Neuronal stem cell (in vitro differentiated cells): ENCODE measurements around the gene BRD1.

Source experiments
- DNase-seq: peaks from one replicate; pipeline ENCODE4 v3.0.0-alpha.2; 2013; ENCODE audit warnings: low spot score
- H2AFZ ChIP-seq: one replicate; pipeline ENCODE4 v1.6.1; 2013; ENCODE audit warnings: mild to moderate bottlenecking, low read length, inconsistent platforms
- H2AK5ac ChIP-seq: 2 replicates; pipeline ENCODE4 v1.6.1; 2013; ENCODE audit warnings: low read depth, mild to moderate bottlenecking, inconsistent platforms, low read length, moderate library complexity, mixed read lengths
- H2BK120ac ChIP-seq: 2 replicates; pipeline ENCODE4 v1.6.1; 2013; ENCODE audit warnings: low read depth, mild to moderate bottlenecking, inconsistent platforms, low read length, moderate library complexity, mixed read lengths
- H2BK12ac ChIP-seq: one replicate; pipeline ENCODE4 v1.6.1; 2013; ENCODE audit warnings: low read length, inconsistent platforms
- H2BK15ac ChIP-seq: 2 replicates; pipeline ENCODE4 v1.6.1; 2013; ENCODE audit warnings: mild to moderate bottlenecking, low read length, inconsistent platforms, mixed read lengths
- H2BK5ac ChIP-seq: one replicate; pipeline ENCODE4 v1.6.1; 2013; ENCODE audit warnings: inconsistent platforms, mild to moderate bottlenecking, low read length, moderate library complexity
- H3K14ac ChIP-seq: one replicate; pipeline ENCODE4 v1.6.1; 2013; ENCODE audit warnings: low read length, inconsistent platforms
- H3K18ac ChIP-seq: 2 replicates; pipeline ENCODE4 v1.6.1; 2013; ENCODE audit warnings: low read length, inconsistent platforms
- H3K23ac ChIP-seq: 2 replicates; pipeline ENCODE4 v1.6.1; 2013; ENCODE audit warnings: low read depth, mild to moderate bottlenecking, mixed read lengths, low read length, inconsistent platforms; ENCODE audit not compliant: poor library complexity
- H3K27ac ChIP-seq: replicated peaks from 3 replicates; pipeline ENCODE4 v1.5.1; 2013; ENCODE audit warnings: low read length, inconsistent platforms
- H3K27me3 ChIP-seq, 3 experiments: 2 replicates each; pipeline ENCODE4 v1.6.1; 2013; ENCODE audit warnings: low read length in 3 of 3, mild to moderate bottlenecking in 2 of 3, inconsistent platforms in 1 of 3, low read depth in 1 of 3, mixed read lengths in 1 of 3, moderate library complexity in 1 of 3; ENCODE audit not compliant: control insufficient read depth in 3 of 3, insufficient read depth in 3 of 3
- H3K36me3 ChIP-seq, 2 donors: replicated peaks in 1 of 2; 2 replicates each; pipeline ENCODE4 v1.6.1; 2013; ENCODE audit warnings: low read length in 2 of 2; ENCODE audit not compliant: control insufficient read depth in 2 of 2, insufficient read depth in 2 of 2
- H3K4ac ChIP-seq: 2 replicates; pipeline ENCODE4 v1.6.1; 2013; ENCODE audit warnings: inconsistent platforms, mild to moderate bottlenecking, low read length, moderate library complexity
- H3K4me1 ChIP-seq, 2 donors: 1 replicate in 1 of 2; 2 replicates in 1 of 2; pipeline ENCODE4 v1.6.1; 2013; ENCODE audit warnings: low read length in 2 of 2, low read depth in 1 of 2; ENCODE audit not compliant: control insufficient read depth in 2 of 2, insufficient read depth in 1 of 2
- H3K4me2 ChIP-seq: one replicate; pipeline ENCODE4 v1.6.1; 2013; ENCODE audit warnings: mild to moderate bottlenecking, low read length, inconsistent platforms; ENCODE audit not compliant: insufficient read depth, poor library complexity, severe bottlenecking
- H3K4me3 ChIP-seq, 2 donors: 2 replicates each; pipeline ENCODE4 v1.5.1; 2013; ENCODE audit warnings: low read length in 2 of 2, mild to moderate bottlenecking in 2 of 2, inconsistent platforms in 1 of 2, moderate library complexity in 1 of 2
- H3K79me1 ChIP-seq: one replicate; pipeline ENCODE4 v1.6.1; 2013; ENCODE audit warnings: low read depth, mild to moderate bottlenecking, inconsistent platforms, low read length, moderate library complexity
- H3K9ac ChIP-seq: one replicate; pipeline ENCODE4 v1.6.1; 2013; ENCODE audit warnings: mild to moderate bottlenecking, low read depth, low read length, inconsistent platforms; ENCODE audit not compliant: poor library complexity
- H3K9me3 ChIP-seq, 2 donors: replicated peaks in 1 of 2; 2 replicates each; pipeline versions ENCODE3 to v1.6.1; 2013; ENCODE audit warnings: low read length in 2 of 2, mild to moderate bottlenecking in 2 of 2, inconsistent platforms in 1 of 2, low read depth in 1 of 2, mixed read lengths in 1 of 2, moderate library complexity in 1 of 2; ENCODE audit not compliant: control insufficient read depth in 2 of 2, insufficient read depth in 1 of 2
- H4K8ac ChIP-seq: one replicate; pipeline ENCODE4 v1.6.1; 2013; ENCODE audit warnings: low read depth, mild to moderate bottlenecking, inconsistent platforms, low read length, moderate library complexity
- H4K91ac ChIP-seq: one replicate; pipeline ENCODE4 v1.6.1; 2013; ENCODE audit warnings: low read length, low read depth, mild to moderate bottlenecking, inconsistent platforms; ENCODE audit not compliant: poor library complexity
- WGBS, 2 donors: extraction: QIAGEN DNeasy Blood & Tissue Kit; methylation state at CpG; one replicate each; pipeline ENCODE4 v1.1.7; 2013; ENCODE audit warnings: missing lambda C conversion rate in 2 of 2, mixed read lengths in 1 of 2; ENCODE audit not compliant: insufficient read length in 2 of 2, insufficient replicate concordance in 1 of 2; ENCODE audit errors: extremely low coverage in 2 of 2; 5-methylcytosine and 5-hydroxymethylcytosine counted together

Gene BRD1

DNA sequence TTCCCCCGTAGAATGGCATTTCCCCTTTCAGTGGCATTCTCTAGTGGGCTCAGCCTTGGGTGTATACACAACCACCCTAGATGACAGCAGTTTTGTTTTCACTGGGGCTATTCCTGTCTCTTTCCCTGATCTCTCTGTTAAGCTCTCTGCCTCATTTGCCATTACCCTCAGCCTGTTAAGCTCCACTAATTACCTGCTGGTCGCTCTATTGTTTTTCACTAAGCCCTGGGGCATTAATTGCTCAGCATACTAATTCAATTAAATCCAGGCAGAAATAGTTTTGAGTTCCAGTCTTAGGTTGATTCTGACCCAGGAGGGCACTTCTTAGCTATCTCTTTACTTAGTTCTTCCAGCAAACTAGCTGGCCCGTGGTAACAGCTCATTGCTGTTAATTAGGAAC lies 80.0 kb downstream of the BRD1 start:
- H2BK12ac ChIP-seq = no peak overlapping the region

DNA sequence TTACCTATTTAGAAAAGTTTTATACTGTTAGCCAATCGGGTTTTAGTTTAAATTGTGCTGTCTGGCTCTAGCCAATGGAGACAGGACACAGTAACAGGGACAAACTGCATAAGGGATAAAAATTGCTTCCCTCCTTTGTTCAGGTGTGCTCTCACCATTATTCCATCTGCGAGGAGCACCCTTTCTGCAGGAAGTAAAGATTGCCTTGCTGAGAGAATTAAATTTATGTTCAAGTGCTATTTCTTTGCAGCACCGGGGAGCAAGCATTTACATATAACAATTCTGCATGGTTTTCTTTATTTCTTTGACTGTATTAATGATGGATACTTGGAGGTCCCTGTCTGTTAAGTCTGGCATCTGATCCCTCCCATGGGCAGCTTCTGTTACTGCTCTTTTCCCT lies 80.5 kb downstream of the BRD1 start:
- Histone ChIP-seq H3K27me3 (no peaks in the 10 kb centered on the region), H4K91ac (no peak overlapping the region), H3K4me2 (no peak overlapping the region), H2BK5ac (no peak overlapping the region), H3K27ac (no peak overlapping the region), H2BK120ac (no peak overlapping the region), H3K23ac (no peak overlapping the region), H3K14ac (no peak overlapping the region), H2AK5ac (no peak overlapping the region), H3K4ac (no peak overlapping the region), H3K9me3 (peaks cover 3 to 15% of the 10 kb centered on the region in 2 donors), H2BK12ac (no peak overlapping the region), H3K36me3 (no peaks in the 10 kb centered on the region), H3K18ac (no peak overlapping the region), H3K4me1 (peaks cover 7 to 9% of the 10 kb centered on the region in 2 donors), H2BK15ac (no peak overlapping the region), H3K4me3 (no peak overlapping the region), H3K79me1 (no peaks in the 10 kb centered on the region), H3K9ac (no peak overlapping the region), H4K8ac (no peak overlapping the region), H2AFZ (no peak overlapping the region)
- WGBS, 2 donors = no CpG with 5 or more reads among the region's 3 CpGs
- no peak for DNase-seq

More for the DNA sequence above, 80.0 kb downstream of the BRD1 start:
- H2BK15ac ChIP-seq = no peak overlapping the region
- no peaks in the 10 kb centered on the region for H3K79me1 ChIP-seq
- no peak overlapping the region for H3K4me3 ChIP-seq
- no peak overlapping the region for H3K4ac ChIP-seq
- H2BK120ac ChIP-seq = no peak overlapping the region
- H4K8ac ChIP-seq = no peak overlapping the region
- H3K27ac ChIP-seq = no peak overlapping the region
- H3K36me3 ChIP-seq = no peaks in the 10 kb centered on the region
- no CpG with 5 or more reads among the region's 3 CpGs for WGBS, 2 donors
- no peak overlapping the region for H3K4me2 ChIP-seq
- no peak overlapping the region for H3K23ac ChIP-seq
- no peak overlapping the region for H2AFZ ChIP-seq
- H3K18ac ChIP-seq = no peak overlapping the region
- H3K9ac ChIP-seq = no peak overlapping the region
- no peak for DNase-seq
- peaks cover 3 to 15% of the 10 kb centered on the region in 2 donors for H3K9me3 ChIP-seq
- H2AK5ac ChIP-seq = no peak overlapping the region
- no peaks in the 10 kb centered on the region for H3K27me3 ChIP-seq
- H3K14ac ChIP-seq = no peak overlapping the region
- H4K91ac ChIP-seq = no peak overlapping the region
- no peak overlapping the region for H2BK5ac ChIP-seq
- H3K4me1 ChIP-seq = peaks cover 13 to 14% of the 10 kb centered on the region in 2 donors

- no peak overlapping the region for H3K4me3 ChIP-seq
- H3K4me2 ChIP-seq = no peak overlapping the region
- no peaks in the 10 kb centered on the region for H3K36me3 ChIP-seq
- H2AFZ ChIP-seq = no peak overlapping the region
- no peak overlapping the region for H2AK5ac ChIP-seq
- H4K91ac ChIP-seq = no peak overlapping the region
- H2BK15ac ChIP-seq = no peak overlapping the region
- no peaks in the 10 kb centered on the region for H3K79me1 ChIP-seq
- no peak overlapping the region for H3K14ac ChIP-seq
- H2BK5ac ChIP-seq = no peak overlapping the region
- peaks cover 3 to 15% of the 10 kb centered on the region in 2 donors for H3K9me3 ChIP-seq
- H3K23ac ChIP-seq = no peak overlapping the region
- no peak overlapping the region for H3K9ac ChIP-seq
- H2BK120ac ChIP-seq = no peak overlapping the region
- no CpG with 5 or more reads among the region's 3 CpGs for WGBS, 2 donors
- no peak overlapping the region for H4K8ac ChIP-seq
- no peak overlapping the region for H3K18ac ChIP-seq
- no peak overlapping the region for H2BK12ac ChIP-seq
- H3K4me1 ChIP-seq = no peaks in the 10 kb centered on the region
- no peak overlapping the region for H3K27ac ChIP-seq
- no peaks in the 10 kb centered on the region for H3K27me3 ChIP-seq
- H3K4ac ChIP-seq = no peak overlapping the region
- DNase-seq = no peak
These were observed 81.6 kb downstream of the BRD1 start for GRCh38 chr22:49746065-49746464.

GRCh38 chr22:49740242-49740641 lies 87.4 kb downstream of the BRD1 start:
- no peak overlapping the region for H3K4me3 ChIP-seq
- no peaks in the 10 kb centered on the region for H3K36me3 ChIP-seq
- H3K9me3 ChIP-seq = peaks cover 3 to 8% of the 10 kb centered on the region in 2 donors
- H3K27ac ChIP-seq = no peak overlapping the region
- no peaks in the 10 kb centered on the region for H3K4me1 ChIP-seq
- no CpG with 5 or more reads among the region's 7 CpGs for WGBS, 2 donors
- H2BK120ac ChIP-seq = no peak overlapping the region
- no peak overlapping the region for H3K9ac ChIP-seq
- H2AK5ac ChIP-seq = no peak overlapping the region
- no peak overlapping the region for H4K91ac ChIP-seq
- H3K23ac ChIP-seq = no peak overlapping the region
- peaks cover 0 to 6% (median 0%) of the 10 kb centered on the region in 3 experiments for H3K27me3 ChIP-seq
- H2BK5ac ChIP-seq = no peak overlapping the region
- H3K14ac ChIP-seq = no peak overlapping the region
- H2BK12ac ChIP-seq = no peak overlapping the region
- H2BK15ac ChIP-seq = no peak overlapping the region
- H3K4ac ChIP-seq = no peak overlapping the region
- no peak overlapping the region for H4K8ac ChIP-seq
- no peak overlapping the region for H3K18ac ChIP-seq
- H3K79me1 ChIP-seq = peaks cover 2% of the 10 kb centered on the region
- no peak for DNase-seq
- no peak overlapping the region for H2AFZ ChIP-seq
- no peak overlapping the region for H3K4me2 ChIP-seq
